Stimulated activated naive CD8-positive, alpha-beta T cell treated with anti-CD3 and anti-CD28 coated beads, Interleukin-15, Interleukin-2, amounts not matched to agents 100 U/mL and 50 U/mL, for 24 hours (primary cell): Measurements from ENCODE around the gene CRYBG3.

ENCODE experiments used
- ATAC-seq: fragments of 150-1000 bp; cut with Tn5 transposase; one replicate; pipeline ENCODE4 v1.10.0; 2021
- DNase-seq: peaks from one replicate; pipeline ENCODE4 v3.0.0; 2021

The CRYBG3 gene

GRCh38 chr3:97974996-97975395 lies 153.2 kb downstream of the CRYBG3 start:
- DNase-seq (no peak), ATAC-seq (no peak)

GRCh38 chr3:97975466-97975865 lies 153.7 kb downstream of the CRYBG3 start:
- DNase-seq (no peak), ATAC-seq (no peak)

DNA sequence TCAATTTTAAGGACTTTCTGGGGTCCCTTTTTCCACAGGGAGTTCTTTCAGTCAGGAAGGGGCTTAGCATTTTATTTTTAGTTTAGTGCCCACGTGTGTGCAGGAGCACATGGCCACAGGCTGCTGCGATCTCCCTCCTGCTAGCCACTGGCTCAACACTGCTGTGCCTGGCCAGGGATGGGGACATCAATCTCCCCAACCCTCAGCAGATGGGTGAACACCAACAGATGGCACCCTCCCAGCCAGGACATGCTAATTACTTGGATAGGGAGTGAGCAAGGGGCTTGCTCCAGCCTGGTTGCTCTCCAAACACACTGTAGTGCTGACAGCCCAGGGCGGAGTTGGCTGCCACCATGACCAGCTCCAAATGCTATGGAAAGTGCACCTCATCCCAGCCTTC lies 157.8 kb downstream of the CRYBG3 start:
- DNase-seq (no peak), ATAC-seq (no peak)

DNA sequence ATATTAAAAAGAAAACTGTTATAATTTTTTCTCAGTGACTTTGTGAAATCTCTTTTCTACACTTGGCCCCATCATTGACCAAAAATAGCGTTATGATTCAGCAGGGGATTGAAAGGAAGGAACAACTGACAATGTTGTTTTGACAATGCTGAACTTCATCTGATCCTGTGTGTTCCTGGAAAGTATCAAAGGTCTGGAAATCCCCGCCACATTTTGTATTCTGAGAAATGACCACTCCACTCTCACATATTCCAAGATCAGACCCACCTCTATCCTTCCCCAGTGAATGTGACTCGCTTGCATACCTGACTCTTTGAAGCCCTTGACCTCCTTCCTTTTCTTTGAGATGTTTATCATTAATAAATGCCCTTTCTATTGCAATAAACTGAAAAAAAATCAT lies 160.1 kb downstream of the CRYBG3 start:
- DNase-seq (peak; percentile 14), ATAC-seq (peak; percentile 89)

GRCh38 chr3:97983933-97984491 lies 162.2 kb downstream of the CRYBG3 start:
- DNase-seq (no peak), ATAC-seq (no peak)

DNA sequence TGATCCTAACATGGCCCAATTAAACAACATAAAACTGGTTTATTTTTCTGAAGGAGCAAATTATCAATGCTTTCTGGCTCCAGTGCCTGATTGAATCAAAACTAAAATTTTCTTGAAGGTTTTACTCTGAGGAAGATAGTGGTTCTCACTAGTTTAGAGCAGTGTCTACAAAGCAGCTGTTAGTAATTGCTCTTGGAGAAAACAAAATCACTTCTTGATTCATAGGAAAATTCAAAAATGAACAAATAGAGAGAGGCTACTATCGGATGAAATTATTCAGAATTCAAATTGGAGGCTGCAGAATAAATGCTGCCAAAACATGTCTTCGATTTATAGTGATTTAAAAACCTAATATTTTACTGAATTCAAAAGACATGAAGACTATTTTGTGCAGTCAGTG lies 165.5 kb downstream of the CRYBG3 start:
- no peak for DNase-seq
- ATAC-seq, result no peak

- DNase-seq (no peak), ATAC-seq (no peak)
Observed at GRCh38 chr3:97988784-97989568, 167.2 kb downstream of the CRYBG3 start.

DNA sequence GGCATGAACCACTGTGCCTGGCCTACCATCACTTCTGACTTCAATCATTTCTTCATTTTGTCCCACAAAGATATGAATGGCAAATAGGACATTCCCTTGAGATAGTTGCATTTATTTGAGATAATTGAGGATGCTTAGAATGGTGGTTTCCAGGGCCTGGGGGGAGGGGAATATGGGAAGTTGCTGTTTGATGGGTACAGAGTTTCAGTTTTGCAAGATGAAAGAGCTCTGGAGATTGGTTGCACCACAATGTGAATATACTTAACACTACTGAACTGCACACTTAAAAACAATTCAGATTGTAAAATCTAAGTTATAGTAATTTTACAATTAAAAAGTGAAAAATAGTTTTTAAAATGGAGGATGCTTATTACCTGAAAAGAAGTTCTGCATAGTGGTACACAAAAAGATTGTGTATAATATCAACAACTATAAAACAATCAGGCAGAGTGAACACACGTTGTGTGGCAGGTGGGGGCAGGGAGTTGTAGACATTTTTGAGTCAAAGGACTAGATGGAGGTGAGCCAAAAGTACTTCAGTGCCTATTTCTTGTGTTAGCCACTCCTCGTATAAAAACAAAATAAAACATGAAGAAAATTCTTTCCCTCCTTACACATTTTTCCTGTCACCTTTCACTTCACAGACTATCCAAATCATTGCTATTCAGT lies 168.9 kb downstream of the CRYBG3 start:
- no peak for ATAC-seq
- no peak for DNase-seq

DNA sequence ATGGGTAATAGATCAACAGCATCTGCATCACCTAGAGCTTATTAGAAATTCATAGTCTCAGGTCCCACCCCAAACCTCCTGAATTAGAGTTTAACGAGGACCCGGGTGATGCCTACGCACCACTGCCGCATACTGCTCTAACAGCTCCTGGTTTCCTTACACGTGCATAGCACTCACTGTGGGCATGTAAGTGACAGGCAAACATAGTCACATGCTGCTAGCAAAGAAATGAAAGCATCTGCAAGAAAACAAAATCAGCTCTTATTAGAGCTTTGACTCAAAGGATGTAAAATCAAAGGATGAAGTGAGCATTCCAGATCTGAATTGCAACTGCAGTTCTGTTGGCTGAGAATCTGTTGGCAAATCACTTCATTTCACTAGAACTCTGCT lies 169.5 kb downstream of the CRYBG3 start:
- ATAC-seq (no peak), DNase-seq (no peak)

DNA sequence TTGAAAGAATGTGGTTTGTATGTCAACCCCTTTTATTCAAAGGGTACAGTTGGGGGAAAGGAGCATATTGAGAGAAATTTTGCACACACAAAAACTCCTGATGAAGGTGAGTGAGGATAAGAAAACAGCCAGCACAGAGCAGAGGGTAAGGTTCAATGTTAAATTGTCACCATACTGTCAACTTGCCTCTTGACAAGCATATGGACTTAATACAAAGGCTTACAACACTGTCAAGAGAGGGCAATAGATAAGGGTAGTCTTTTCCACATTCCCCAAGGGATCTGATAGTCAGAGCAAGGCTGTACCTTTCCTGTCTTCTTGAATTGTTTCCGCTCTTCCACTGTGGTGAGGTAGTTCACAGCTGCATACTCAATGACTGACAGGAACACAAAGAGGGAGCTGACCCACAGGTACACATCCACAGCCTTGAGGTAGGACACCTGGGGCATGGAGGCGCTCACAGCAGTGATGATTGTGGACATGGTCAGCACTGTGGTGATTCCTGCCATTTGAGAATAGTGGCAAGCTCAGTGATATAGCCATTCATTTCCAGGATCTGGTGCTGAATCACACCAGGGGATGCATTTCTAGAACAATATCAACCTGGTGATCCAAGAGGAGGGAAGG lies 170.8 kb downstream of the CRYBG3 start:
- DNase-seq, result no peak
- no peak for ATAC-seq

DNA sequence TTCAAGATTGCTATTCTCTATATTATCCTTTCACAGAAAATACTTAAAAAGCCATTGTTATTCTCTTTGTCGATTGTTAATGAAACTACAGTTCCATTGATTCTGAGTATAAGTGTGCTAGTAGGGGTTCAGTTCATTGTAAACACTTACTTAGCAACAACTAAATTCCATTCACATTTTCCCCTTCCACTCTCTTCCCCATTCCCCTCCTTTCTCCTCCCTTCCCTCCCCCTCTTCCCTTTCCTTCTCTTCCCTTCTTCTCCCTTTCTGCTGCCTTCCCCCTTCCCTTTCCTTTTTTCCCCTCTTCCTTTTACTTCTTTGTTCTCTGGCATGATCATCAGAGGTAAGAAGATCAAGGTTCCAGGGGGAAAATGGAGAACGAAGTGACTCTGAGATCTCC lies 171.7 kb downstream of the CRYBG3 start:
- no peak for DNase-seq
- ATAC-seq, result no peak

- DNase-seq (no peak), ATAC-seq (no peak)
Observed at GRCh38 chr3:97994328-97994945, 172.6 kb downstream of the CRYBG3 start.
